Activated T-cell treated with anti-CD3 and anti-CD28 coated beads for 24 hours (primary cell): Measurements from ENCODE around the gene PDE7B.

Experiments
- DNase-seq: peaks from one replicate; pipeline ENCODE4 v3.0.0-alpha.2; 2020; ENCODE audit warnings: low read depth

PDE7B gene

DNA sequence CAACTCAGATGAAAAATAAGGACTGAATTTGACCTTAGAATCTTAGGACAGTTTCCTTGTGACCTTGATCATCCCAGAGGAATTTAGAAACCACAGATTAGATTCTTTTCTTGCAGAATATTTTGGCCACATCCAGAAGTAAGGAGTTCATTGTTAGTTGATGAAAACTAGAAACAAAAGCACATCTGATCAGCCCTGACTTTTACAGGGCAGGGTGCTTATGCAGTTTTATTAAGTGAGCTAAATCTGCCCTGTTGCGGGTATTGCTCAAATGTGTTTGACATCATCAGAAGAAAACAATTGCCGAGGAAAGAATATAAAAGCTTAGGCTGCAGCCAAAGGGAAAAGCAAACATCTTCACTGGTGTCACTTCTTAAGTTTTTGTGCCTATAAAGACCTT, 297.8 kb downstream of the PDE7B start:
- no peak for DNase-seq

- DNase-seq: no peak
Observed at GRCh38 chr6:136150961-136151360, 299.5 kb downstream of the PDE7B start.

GRCh38 chr6:136153707-136154375, 302.3 kb downstream of the PDE7B start:
- no peak for DNase-seq

DNA sequence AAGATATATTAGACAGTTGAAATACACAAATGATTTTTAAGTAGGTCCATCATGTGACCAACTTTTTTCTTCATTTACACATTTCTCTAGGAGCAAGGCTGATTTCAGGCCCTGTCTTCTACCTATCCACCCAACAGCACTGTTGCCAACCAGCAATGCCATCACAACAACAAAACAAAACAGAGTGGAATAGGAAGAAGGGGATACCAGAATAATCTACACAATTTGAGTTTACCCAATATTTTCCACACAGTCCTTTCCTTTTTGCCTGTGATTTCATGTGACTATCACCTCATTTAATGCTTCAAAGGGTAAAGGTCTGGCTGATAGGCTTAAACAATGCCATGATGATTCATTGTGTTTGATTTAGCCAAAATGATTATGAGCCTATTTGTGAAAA, 303.7 kb downstream of the PDE7B start:
- no peak for DNase-seq

- DNase-seq: no peak
Observed at GRCh38 chr6:136157743-136158142, 306.2 kb downstream of the PDE7B start.

- DNase-seq: no peak
Observed at GRCh38 chr6:136158387-136158821, 306.9 kb downstream of the PDE7B start.

DNA sequence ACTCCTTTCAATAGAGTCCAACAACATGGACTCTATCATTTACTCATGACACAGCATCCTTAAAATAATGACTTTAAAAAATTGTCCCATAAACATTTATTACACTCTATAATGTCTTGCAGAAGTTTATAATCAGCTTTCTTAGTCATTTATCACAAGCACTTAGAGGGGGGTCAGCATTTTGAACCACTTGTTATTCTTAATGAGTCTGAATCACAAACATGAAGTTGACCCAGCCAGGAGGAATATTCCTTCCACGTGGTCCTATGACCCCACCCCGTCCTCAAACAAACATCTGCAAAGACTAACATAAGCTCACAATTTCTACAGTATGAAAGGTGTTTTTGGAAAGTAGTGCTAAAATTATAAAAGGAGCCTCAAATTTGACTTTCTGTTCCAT, 307.5 kb downstream of the PDE7B start:
- no peak for DNase-seq

GRCh38 chr6:136160250-136160649, 308.7 kb downstream of the PDE7B start:
- no peak for DNase-seq

DNA sequence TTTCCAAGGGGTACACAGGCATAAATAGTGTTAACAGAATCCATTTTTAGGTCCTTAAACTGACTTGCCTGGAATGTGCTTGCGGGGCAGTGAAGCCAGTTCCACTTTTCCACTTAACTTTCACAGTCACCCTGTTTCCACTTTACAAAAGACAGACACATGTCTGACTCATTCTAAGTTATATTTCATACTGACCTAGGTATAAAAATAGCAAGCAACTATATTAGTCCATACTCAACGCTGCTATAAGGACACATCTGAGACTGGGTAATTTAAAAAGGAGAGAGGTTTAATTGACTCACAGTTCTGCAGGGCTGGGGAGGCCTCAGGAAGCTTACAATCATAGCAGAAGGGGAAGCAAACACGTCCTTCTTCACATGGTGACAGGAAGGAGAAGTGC, 310.4 kb downstream of the PDE7B start:
- DNase-seq: no peak

GRCh38 chr6:136163260-136163659, 311.8 kb downstream of the PDE7B start:
- DNase-seq: no peak

GRCh38 chr6:136166815-136167214, 315.3 kb downstream of the PDE7B start:
- DNase-seq: no peak

- no peak for DNase-seq
Observed at GRCh38 chr6:136169394-136170148, 318.1 kb downstream of the PDE7B start.

DNA sequence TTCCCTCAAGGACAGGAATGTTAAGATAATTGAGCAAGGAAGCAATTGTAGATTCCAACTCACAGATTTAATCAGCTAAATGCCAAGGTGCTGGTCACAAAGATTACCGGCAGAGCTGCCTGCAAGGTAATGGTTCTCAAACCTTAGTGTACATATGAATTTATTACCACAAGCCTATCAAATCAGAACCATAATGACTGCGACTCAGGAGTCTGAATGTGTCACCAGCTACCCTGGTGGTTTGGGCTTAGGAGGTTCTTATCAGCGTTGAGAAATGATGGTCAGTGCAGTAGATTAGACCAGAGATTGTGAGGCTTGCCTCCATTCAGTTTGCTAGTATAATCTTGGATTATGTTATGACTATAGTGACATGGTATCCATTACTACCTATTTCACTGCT, 319.7 kb downstream of the PDE7B start:
- DNase-seq: no peak

DNA sequence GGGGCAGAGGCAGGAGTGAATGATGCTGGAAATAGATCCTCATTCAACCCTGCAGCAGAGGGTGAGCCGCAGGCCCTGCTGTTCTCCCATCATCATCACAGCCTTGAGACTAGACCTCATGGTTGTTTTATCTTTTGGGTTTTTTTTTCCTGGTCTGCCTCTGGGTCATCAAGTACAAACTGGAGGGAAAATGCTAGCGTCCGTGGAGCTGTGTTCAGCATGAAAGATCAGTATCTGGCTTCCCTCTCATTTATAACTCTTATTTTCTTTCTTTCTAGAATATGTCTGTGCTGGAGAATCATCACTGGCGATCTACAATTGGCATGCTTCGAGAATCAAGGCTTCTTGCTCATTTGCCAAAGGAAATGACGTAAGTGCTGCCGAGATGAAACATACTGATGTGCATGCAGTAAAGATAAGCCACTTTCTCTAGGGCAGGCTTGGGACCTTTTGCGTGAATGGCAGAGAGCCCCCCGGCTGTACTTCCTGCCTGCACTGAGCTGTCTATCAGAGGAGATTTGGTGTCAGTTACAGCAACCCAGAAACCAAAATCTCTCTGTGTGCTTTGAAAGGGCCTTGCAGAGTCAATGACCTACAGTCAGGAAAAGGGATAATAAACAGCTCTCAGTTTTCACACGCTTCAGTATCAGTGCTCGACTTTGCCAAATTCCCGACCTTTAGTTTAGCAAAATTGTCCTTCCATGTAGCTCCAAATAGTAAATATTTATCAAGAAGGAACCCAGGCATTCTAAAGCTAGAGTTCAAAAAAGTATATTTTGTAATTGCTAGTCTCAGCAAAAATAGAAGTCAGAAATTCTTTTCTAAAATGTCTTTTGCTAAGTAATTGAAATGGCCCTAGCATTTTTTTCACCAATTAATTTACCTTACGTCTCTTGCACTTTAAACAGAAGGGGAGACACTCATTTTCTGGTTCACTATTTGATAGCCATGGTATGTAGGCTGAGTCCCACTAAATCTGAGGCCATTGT, 322.3 kb downstream of the PDE7B start:
- no peak for DNase-seq

GRCh38 chr6:136174510-136174909, 323.0 kb downstream of the PDE7B start:
- DNase-seq: no peak

DNA sequence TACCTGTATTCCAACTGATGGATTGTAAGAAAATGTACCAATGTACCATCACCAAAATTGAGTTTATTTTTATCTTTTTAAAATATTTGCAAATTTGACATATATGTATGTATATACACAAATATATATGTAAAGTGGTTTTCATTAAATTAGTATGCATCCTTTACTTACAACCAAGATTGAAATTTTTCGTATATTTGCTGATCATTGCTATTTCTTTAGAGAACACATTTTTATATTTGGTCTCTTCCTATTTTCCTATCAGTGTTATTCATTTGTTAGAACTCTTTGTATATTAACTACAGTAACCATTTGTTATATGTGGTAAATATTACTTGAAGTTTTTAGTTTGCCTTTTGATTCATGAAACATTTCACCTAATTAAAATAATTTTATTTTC, 324.4 kb downstream of the PDE7B start:
- no peak for DNase-seq

- DNase-seq: no peak
Observed at GRCh38 chr6:136178749-136179148, 327.2 kb downstream of the PDE7B start.

- DNase-seq: no peak
Observed at GRCh38 chr6:136180704-136181511, 329.4 kb downstream of the PDE7B start.

GRCh38 chr6:136181512-136181833, 330.0 kb downstream of the PDE7B start:
- DNase-seq: no peak

DNA sequence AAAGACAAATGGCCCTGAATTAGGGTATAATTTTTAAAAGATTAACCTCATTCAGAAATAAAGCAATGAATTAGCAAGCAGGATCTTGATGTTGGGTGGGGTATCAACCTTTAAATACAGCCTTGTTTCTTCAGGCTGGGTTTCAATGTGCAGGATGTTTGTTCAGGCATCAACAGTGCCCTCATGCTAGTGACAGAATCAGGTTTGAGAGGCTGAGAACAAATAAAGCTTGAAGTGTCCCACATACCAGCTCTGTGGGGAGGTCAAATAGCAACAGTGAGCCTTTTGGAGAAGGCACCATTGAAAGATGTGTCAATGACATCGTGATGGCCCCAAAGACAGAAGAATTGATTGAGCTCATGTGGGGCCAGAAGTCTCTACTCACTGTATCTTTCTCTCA, 330.4 kb downstream of the PDE7B start:
- no peak for DNase-seq

GRCh38 chr6:136184738-136185137, 333.2 kb downstream of the PDE7B start:
- no peak for DNase-seq

- no peak for DNase-seq
Observed at GRCh38 chr6:136186363-136186762, 334.9 kb downstream of the PDE7B start.
